Kidney (tissue), 14 donors: ENCODE data around the gene TMEM184A. TPM values are rescaled to one million over a fixed set of nuclear protein-coding genes. Genes with fewer than 3 reads are reported as not detected.

Source experiments
- DNase-seq, 5 donors: peaks; one replicate each; pipeline ENCODE4 v3.0.0-alpha.2; 2013 to 2020
- FAIRE-seq: peaks from 2 replicates; lab custom pipeline; 2012; peaks lifted over from hg19 to GRCh38; lab: Jason Lieb, UNC
- H3K27ac ChIP-seq, 2 donors: one replicate each; pipeline ENCODE4 v1.7.0; 2013; ENCODE audit warnings: low read depth in 2 of 2, low read length in 2 of 2, inconsistent platforms in 1 of 2
- H3K27me3 ChIP-seq: one replicate; pipeline ENCODE4 v1.7.1; 2013; ENCODE audit warnings: low read length, inconsistent platforms; ENCODE audit not compliant: control insufficient read depth, insufficient read depth
- H3K36me3 ChIP-seq, 3 donors: one replicate each; pipeline versions ENCODE4 v1.7.0 to v1.7.1; 2013; ENCODE audit warnings: low read length in 3 of 3, control low read depth in 1 of 3, inconsistent platforms in 1 of 3; ENCODE audit not compliant: insufficient read depth in 3 of 3, control insufficient read depth in 2 of 3
- H3K4me1 ChIP-seq, 3 donors: one replicate each; pipeline versions ENCODE4 v1.7.0 to v1.7.1; 2013; ENCODE audit warnings: low read length in 3 of 3, inconsistent platforms in 1 of 3, low read depth in 1 of 3; ENCODE audit not compliant: control insufficient read depth in 2 of 3, insufficient read depth in 2 of 3
- H3K4me3 ChIP-seq, 3 donors: one replicate each; pipeline versions ENCODE4 v1.7.0 to v1.8.1; 2013; ENCODE audit warnings: low read length in 3 of 3, control low read depth in 1 of 3, inconsistent platforms in 1 of 3
- H3K9ac ChIP-seq, 3 donors: one replicate each; pipeline versions ENCODE4 v1.7.0 to v1.7.1; 2013; ENCODE audit warnings: low read length in 3 of 3, control low read depth in 1 of 3, inconsistent platforms in 1 of 3
- H3K9me3 ChIP-seq, 3 donors: one replicate each; pipeline versions ENCODE4 v1.7.0 to v1.7.1; 2013; ENCODE audit warnings: low read length in 3 of 3, control low read depth in 1 of 3, inconsistent platforms in 1 of 3; ENCODE audit not compliant: control insufficient read depth in 2 of 3, insufficient read depth in 1 of 3
- intact Hi-C: fragments of 100-400 bp; cut with DNase I; formaldehyde crosslinking; loops from one replicate; pipeline ENCODE4 v1.11.1; 2022
- polyA plus RNA-seq: library from polyadenylated mRNA; stranded (reverse); fragments of 350-450 nt; fragmentation: Illumina TruSeq; extraction: RNeasy Lipid Tissue Mini Kit (QIAGEN cat#74804); gene quantifications from one replicate; pipeline ENCODE4 v1.2.3, GENCODE V29; 2014; ENCODE audit warnings: low read depth, low replicate concordance; ENCODE audit not compliant: insufficient read depth
- total RNA-seq: library from RNA; stranded (reverse); fragmentation: NEBNext Ultra II Directional; extraction: Animal tissue kit (Norgen Biotek cat#: 25700); gene quantifications from one replicate; pipeline ENCODE4 v1.2.1, GENCODE V29; 2021
- TF ChIP-seq, protein P1 (sequence below): IDR thresholded peaks from 3 replicates; pipeline ENCODE4 v1.5.1; 2012; ENCODE audit warnings: mild to moderate bottlenecking, moderate library complexity, borderline replicate concordance; ENCODE audit not compliant: insufficient read depth; ENCODE audit errors: extremely low read depth
- donor health status: control.
- donor health status: control.
- donor health status: control.
- donor health status: control.
- donor health status: control.
- donor health status: DM: yes; HTN: yes; CAD: no.
- donor health status: Normal renal cell carcinoma (clear cell type).

Gene TMEM184A
- total and polyA plus RNA-seq, 2 donors from 2014 or later: 6.8 to 11.0 TPM

DNA sequence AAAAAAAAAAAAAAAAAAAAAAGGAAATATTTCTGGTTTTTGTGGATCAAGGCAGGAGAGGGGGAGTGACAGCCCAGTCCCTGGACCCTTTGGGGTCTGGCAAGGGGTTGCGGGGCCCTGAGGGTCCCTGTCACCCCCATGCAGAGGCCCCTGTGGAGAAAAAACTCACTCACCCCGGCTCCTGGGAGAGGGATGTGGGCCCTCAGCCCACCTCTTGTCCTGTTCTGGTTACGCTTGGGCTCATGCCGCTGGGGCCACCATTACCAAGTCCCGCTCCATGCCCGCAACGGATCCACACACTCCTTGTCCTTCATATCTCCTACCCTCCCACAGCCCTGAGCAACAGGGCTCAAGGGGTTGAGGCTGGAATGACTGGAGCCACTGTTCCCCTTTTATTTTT is 1.0 kb upstream of the TMEM184A start:
- DNase-seq: peak in 2 of 5 donors; percentile 47 to 52
- H3K27me3 ChIP-seq: no peaks in the 10 kb centered on the region
- H3K4me1 ChIP-seq: peaks cover 0 to 17% (median 11%) of the 10 kb centered on the region in 3 donors
- no peaks in the 10 kb centered on the region for H3K9me3 ChIP-seq
- H3K36me3 ChIP-seq: no peaks in the 10 kb centered on the region
- FAIRE-seq: no peak
- TF ChIP-seq, protein P1, sequence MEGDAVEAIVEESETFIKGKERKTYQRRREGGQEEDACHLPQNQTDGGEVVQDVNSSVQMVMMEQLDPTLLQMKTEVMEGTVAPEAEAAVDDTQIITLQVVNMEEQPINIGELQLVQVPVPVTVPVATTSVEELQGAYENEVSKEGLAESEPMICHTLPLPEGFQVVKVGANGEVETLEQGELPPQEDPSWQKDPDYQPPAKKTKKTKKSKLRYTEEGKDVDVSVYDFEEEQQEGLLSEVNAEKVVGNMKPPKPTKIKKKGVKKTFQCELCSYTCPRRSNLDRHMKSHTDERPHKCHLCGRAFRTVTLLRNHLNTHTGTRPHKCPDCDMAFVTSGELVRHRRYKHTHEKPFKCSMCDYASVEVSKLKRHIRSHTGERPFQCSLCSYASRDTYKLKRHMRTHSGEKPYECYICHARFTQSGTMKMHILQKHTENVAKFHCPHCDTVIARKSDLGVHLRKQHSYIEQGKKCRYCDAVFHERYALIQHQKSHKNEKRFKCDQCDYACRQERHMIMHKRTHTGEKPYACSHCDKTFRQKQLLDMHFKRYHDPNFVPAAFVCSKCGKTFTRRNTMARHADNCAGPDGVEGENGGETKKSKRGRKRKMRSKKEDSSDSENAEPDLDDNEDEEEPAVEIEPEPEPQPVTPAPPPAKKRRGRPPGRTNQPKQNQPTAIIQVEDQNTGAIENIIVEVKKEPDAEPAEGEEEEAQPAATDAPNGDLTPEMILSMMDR: no peak
- H3K27ac ChIP-seq: no peak overlapping the region
- intact Hi-C loops: no loop called here
- no peak overlapping the region for H3K9ac ChIP-seq
- H3K4me3 ChIP-seq: no peak overlapping the region

DNA sequence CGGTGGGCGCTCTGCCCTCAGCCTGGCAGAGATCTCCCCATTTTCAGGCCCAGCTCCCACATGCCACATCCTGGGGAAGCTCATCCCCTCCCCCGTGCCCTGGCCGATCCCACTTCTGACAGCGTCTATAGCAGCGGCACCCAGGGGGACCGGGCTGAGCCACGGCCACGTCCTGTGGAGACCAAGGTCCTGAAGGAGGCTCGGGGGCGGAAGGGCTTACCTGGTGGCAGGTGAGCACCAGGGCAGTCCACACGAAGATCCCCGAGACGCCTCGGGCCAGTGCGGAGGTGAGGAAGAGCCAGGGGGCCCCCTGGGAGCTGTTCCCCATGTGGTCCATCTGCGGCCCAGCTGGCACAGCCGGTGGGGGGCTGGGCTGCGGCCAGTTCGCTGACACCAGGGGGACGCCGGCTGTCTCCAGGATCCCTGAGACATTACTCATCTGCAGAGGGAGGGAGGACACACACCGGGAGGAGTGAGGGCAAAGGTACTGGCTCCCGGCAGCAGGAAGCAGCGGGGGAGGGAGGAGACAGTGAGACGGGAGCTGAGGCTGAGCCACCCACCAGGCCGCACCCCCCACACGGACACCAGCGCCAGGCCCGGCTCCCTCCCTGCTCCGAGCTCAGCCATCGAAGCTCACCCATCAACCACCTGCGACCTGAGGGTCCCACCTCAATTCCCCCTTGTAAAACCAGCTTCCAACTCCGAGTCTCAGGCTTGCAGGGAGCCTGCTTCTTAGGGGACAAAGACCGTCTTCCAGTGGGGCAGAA is 776 bp downstream of the TMEM184A start:
- H3K27me3 ChIP-seq: no peaks in the 10 kb centered on the region
- TF ChIP-seq, protein P1: no peak
- FAIRE-seq (no peak), DNase-seq (peak; percentile 89 to 95 (median 93))
- no peaks in the 10 kb centered on the region for H3K9me3 ChIP-seq
- peak overlapping the region in 1 of 3 donors; percentile 55 for H3K9ac ChIP-seq
- intact Hi-C loops: no loop called here
- peak overlapping the region in 2 of 3 donors; percentile 19 to 46 for H3K4me3 ChIP-seq
- H3K36me3 ChIP-seq: no peaks in the 10 kb centered on the region
- peaks cover 0 to 17% (median 11%) of the 10 kb centered on the region in 3 donors for H3K4me1 ChIP-seq
- H3K27ac ChIP-seq: peak overlapping the region; percentile 88 to 89

DNA sequence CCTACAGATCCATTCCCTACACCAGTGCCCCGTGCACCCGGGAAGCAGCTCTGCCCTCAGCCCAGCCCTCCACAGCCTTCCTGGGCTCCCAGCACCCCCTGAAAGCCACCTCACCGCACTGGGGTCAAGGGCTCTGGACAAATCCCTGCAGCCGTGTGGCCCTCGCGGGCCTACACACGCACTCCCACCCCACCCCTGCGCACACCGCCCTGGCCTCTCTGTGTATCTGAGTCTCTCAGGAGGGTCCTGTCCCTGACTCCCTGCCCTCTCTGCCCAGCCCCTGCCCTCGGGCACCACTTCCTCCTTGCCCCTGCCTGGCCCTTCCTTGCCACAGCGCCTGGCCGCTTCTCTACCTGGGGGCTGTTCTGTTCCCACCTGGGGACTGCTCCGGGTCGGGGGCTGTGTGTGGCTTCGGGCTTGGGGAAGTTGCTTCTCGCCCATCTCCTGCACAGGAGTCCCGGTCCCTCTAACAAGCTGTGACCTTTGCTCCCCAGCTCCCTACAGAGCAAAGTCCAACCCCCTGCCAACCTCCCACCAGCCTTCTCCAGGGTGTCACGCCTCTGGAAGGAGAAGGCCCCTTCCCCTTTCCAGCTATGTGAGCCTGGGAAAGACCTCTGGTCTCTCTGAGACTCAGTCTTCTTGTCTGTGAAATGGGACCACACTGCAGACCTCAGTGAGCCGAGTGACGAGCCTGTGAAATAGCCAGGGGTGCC is 1.5 kb downstream of the TMEM184A start:
- intact Hi-C loops: no loop called here
- H3K9ac ChIP-seq: no peak overlapping the region
- H3K4me1 ChIP-seq: peaks cover 0 to 17% (median 11%) of the 10 kb centered on the region in 3 donors
- FAIRE-seq (no peak), DNase-seq (peak in 2 of 5 donors; percentile 70 to 74)
- TF ChIP-seq, protein P1: no peak
- no peaks in the 10 kb centered on the region for H3K27me3 ChIP-seq
- no peaks in the 10 kb centered on the region for H3K36me3 ChIP-seq
- H3K4me3 ChIP-seq: peak overlapping the region in 2 of 3 donors; percentile 19 to 46
- H3K27ac ChIP-seq: peak overlapping the region; percentile 88 to 89
- H3K9me3 ChIP-seq: no peaks in the 10 kb centered on the region
